PC-3 (cell line): ENCODE results near the gene DZANK1. TPM values are rescaled to one million over a fixed set of nuclear protein-coding genes. Genes with fewer than 3 reads are reported as not detected.
"Not testable (repeated sequence)": the region's sequence is repeated elsewhere in the genome, so short reads cannot be mapped to it uniquely, and the experiment has no call there.

ENCODE experiments used
- ATAC-seq: fragments of 200-7000 bp; cut with Tn5 transposase; 2 replicates; pipeline ENCODE4 v1.9.1; 2020; ENCODE audit warnings: mild to moderate bottlenecking, moderate library complexity
- BruUV-seq: library from RNA; stranded (reverse); fragments of 400-500 nt; replicated peaks from 2 replicates; lab custom pipeline; 2021; lab: Mats Ljungman, UMichigan
- CTCF ChIA-PET: fragments of 300-600 bp; sonication (Branson Sonifier 250); formaldehyde crosslinking; loops from one replicate; lab custom pipeline; 2022; ENCODE audit warnings: antibody characterized with exemption; lab: Charles Lee
- POLR2A ChIA-PET: fragments of 300-600 bp; sonication (Branson Sonifier 250); formaldehyde crosslinking; loops from one replicate; lab custom pipeline; 2022; ENCODE audit warnings: antibody characterized with exemption; ENCODE audit not compliant: unreplicated experiment; lab: Charles Lee
- DNase-seq: peaks from one replicate; pipeline ENCODE4 v3.0.0-alpha.2; 2015
- H2AFZ ChIP-seq: fragments of 300-600 bp; sonication (generic); 2 replicates; pipeline ENCODE4 v1.6.0; 2016; ENCODE audit warnings: antibody characterized with exemption, low read length
- H3F3A ChIP-seq: fragments of 300-600 bp; sonication (generic); one replicate; pipeline ENCODE4 v1.6.0; 2017; ENCODE audit warnings: antibody characterized with exemption, low read length, control low read depth, mild to moderate bottlenecking; ENCODE audit not compliant: unreplicated experiment
- H3K27ac ChIP-seq: fragments of 300-600 bp; sonication (generic); 2 replicates; pipeline ENCODE4 v1.5.1; 2016; ENCODE audit warnings: mild to moderate bottlenecking, low read length
- H3K27me3 ChIP-seq: fragments of 300-600 bp; sonication (generic); 2 replicates; pipeline ENCODE4 v1.6.1; 2016; ENCODE audit warnings: low read length, mixed read lengths
- H3K36me3 ChIP-seq: fragments of 300-600 bp; sonication (generic); 2 replicates; pipeline ENCODE4 v1.6.1; 2016; ENCODE audit warnings: low read depth, mixed run types, low read length, mixed read lengths
- H3K4me1 ChIP-seq: fragments of 300-600 bp; sonication (generic); 2 replicates; pipeline ENCODE4 v1.5.1; 2016; ENCODE audit warnings: low read length; ENCODE audit not compliant: insufficient read depth
- H3K4me2 ChIP-seq: fragments of 300-600 bp; sonication (generic); 2 replicates; pipeline ENCODE4 v1.6.0; 2016; ENCODE audit warnings: low read length
- H3K4me3 ChIP-seq: fragments of 300-600 bp; sonication (generic); 2 replicates; pipeline ENCODE4 v1.5.1; 2016; ENCODE audit warnings: mild to moderate bottlenecking, low read length, mixed read lengths
- H3K79me2 ChIP-seq: fragments of 300-600 bp; sonication (generic); 2 replicates; pipeline ENCODE4 v1.6.1; 2017; ENCODE audit warnings: low read length, mixed read lengths
- H3K9ac ChIP-seq: fragments of 300-600 bp; sonication (generic); 2 replicates; pipeline ENCODE4 v1.6.0; 2016; ENCODE audit warnings: mild to moderate bottlenecking, low read length
- H3K9me2 ChIP-seq: fragments of 300-600 bp; sonication (generic); replicated peaks from 2 replicates; pipeline ENCODE4 v1.6.1; 2016; ENCODE audit warnings: mixed run types, low read length, mixed read lengths
- H3K9me3 ChIP-seq: fragments of 300-600 bp; sonication (generic); 2 replicates; pipeline ENCODE4 v1.6.1; 2016; ENCODE audit warnings: low read length, mixed read lengths
- H4K20me1 ChIP-seq: fragments of 300-600 bp; sonication (generic); 2 replicates; pipeline ENCODE4 v1.6.1; 2016; ENCODE audit warnings: low read length, mixed read lengths
- EZH2 ChIP-seq: fragments of 300-600 bp; sonication (generic); IDR thresholded peaks from one replicate; pipeline ENCODE4 v1.6.1; 2017; ENCODE audit warnings: antibody characterized with exemption, mild to moderate bottlenecking, low read length; ENCODE audit not compliant: unreplicated experiment
- EZH2phosphoT487 ChIP-seq: fragments of 300-600 bp; sonication (generic); IDR thresholded peaks from 2 replicates; pipeline ENCODE4 v1.6.1; 2018; ENCODE audit warnings: mild to moderate bottlenecking, antibody characterized with exemption, low read length, borderline replicate concordance
- intact Hi-C: fragments of 100-400 bp; cut with micrococcal nuclease; formaldehyde crosslinking; loops from 2 replicates; pipeline ENCODE4 v1.9.0; 2023
- total RNA-seq: library from RNA; depleted of rRNA; stranded (reverse); fragments of >200 nt; gene quantifications from 2 replicates; pipeline ENCODE4 v1.2.3, GENCODE V29; 2014
- TF ChIP-seq, protein P1 (sequence below): fragments of 300-600 bp; sonication (generic); conservative IDR thresholded peaks from 2 replicates; pipeline ENCODE4 v1.5.1; 2017; ENCODE audit warnings: antibody characterized with exemption, low read depth, mild to moderate bottlenecking, low read length

DZANK1 gene
- total RNA-seq, 1 experiment from 2014 or later = 3.2 TPM

DNA sequence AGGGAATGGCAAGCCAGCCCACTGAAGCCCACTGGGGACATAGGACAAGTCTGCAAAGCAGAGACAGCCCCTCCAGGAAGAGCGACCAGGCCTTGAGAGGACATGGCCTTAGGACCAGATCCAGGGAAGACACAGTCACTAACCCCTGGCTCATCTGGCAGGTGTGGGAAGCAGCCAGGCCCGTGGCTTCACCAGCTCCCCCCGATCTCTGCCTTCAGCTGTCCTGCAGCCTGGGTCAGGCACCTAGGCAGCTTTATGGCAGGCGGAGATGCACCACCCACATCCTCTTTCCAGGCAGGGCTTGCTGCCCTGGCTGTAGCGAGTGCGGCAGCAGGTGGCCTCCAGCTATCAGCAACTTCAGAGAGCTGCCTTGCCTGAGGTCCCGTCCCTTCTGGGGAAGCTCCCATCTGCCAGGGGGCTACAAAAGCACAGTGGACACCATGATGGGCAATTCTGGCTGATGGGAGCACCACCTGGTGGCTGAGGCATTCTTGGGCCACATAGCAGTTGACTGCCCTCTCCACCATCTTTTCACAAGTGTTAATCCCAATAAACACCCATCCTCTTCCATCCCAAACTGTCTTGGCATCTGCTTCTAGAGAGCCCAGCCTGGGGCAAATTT, 85.8 kb downstream of the DZANK1 start:
- no peak for DNase-seq
- Histone ChIP-seq H2AFZ (no peak overlapping the region), H3K27me3 (no peaks in the 10 kb centered on the region), H3K36me3 (no peaks in the 10 kb centered on the region), H3K4me3 (no peak overlapping the region), H3K9ac (no peak overlapping the region), H4K20me1 (no peaks in the 10 kb centered on the region), H3K4me2 (no peak overlapping the region), H3K4me1 (peaks cover 6% of the 10 kb centered on the region; the same call in 1 of the 2 replicates), H3K9me2 (no peaks in the 10 kb centered on the region), H3K9me3 (no peaks in the 10 kb centered on the region), H3F3A (no peaks in the 10 kb centered on the region), H3K79me2 (no peaks in the 10 kb centered on the region), H3K27ac (no peak overlapping the region)
- TF ChIP-seq, protein P1, sequence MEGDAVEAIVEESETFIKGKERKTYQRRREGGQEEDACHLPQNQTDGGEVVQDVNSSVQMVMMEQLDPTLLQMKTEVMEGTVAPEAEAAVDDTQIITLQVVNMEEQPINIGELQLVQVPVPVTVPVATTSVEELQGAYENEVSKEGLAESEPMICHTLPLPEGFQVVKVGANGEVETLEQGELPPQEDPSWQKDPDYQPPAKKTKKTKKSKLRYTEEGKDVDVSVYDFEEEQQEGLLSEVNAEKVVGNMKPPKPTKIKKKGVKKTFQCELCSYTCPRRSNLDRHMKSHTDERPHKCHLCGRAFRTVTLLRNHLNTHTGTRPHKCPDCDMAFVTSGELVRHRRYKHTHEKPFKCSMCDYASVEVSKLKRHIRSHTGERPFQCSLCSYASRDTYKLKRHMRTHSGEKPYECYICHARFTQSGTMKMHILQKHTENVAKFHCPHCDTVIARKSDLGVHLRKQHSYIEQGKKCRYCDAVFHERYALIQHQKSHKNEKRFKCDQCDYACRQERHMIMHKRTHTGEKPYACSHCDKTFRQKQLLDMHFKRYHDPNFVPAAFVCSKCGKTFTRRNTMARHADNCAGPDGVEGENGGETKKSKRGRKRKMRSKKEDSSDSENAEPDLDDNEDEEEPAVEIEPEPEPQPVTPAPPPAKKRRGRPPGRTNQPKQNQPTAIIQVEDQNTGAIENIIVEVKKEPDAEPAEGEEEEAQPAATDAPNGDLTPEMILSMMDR = peak; percentile 51
- no peak for TF ChIP-seq EZH2phosphoT487
- CTCF ChIA-PET = no interaction called here
- POLR2A ChIA-PET = interaction anchor here (0.8 kb wide), 1 partner anchor 42 kb away, joined by 5 read pairs; no protein-coding TSS in a partner anchor
- no peak for ATAC-seq
- BruUV-seq = no TSS peak
- intact Hi-C loops = no loop called here

DNA sequence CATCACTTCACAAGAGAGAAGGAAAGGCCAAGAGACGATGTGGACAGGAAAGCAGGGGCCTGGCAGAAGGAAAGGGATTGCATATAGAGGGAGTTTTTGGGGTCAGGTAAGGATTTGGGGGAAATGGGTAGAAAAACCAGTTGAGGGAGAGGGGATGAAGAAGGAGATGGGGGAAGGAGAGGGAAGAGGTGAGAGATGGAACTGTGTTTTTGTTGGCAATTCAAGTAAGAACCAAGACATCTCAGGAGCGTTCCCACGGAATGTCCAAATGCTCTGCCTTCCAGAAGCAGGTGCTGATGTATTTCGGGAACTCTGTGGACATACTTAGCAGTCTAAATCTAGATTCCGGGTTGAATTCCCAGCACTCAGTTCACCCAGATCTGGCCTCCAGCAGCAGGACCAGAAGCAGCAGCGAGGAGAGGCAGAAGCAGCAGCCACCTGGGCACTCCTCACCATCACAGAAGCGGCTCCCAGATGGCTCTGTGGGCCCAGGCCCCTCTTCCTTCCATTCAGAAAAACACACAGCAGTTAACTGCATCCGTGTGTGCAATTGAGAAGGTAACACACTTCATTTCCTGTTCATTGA, 88.8 kb downstream of the DZANK1 start:
- BruUV-seq = no TSS peak
- Histone ChIP-seq H3K9me3 (no peaks in the 10 kb centered on the region), H3K27ac (no peak overlapping the region), H3F3A (no peaks in the 10 kb centered on the region), H3K4me2 (0 out of 2 replicates have a peak overlapping the region, but pooled peaks have one; percentile 6), H2AFZ (peak overlapping the region; percentile 60), H3K79me2 (no peaks in the 10 kb centered on the region), H3K4me3 (no peak overlapping the region), H3K4me1 (peaks cover 6% of the 10 kb centered on the region; the same call in 1 of the 2 replicates), H3K9me2 (no peaks in the 10 kb centered on the region), H4K20me1 (no peaks in the 10 kb centered on the region), H3K27me3 (no peaks in the 10 kb centered on the region), H3K9ac (no peak overlapping the region), H3K36me3 (no peaks in the 10 kb centered on the region)
- ChIA-PET POLR2A (no interaction called here), CTCF (no interaction called here)
- DNase-seq (no peak), ATAC-seq (no peak)
- intact Hi-C loops = no loop called here
- TF ChIP-seq, protein P1 = no peak
- no peak for TF ChIP-seq EZH2phosphoT487
- no peak for TF ChIP-seq EZH2

DNA sequence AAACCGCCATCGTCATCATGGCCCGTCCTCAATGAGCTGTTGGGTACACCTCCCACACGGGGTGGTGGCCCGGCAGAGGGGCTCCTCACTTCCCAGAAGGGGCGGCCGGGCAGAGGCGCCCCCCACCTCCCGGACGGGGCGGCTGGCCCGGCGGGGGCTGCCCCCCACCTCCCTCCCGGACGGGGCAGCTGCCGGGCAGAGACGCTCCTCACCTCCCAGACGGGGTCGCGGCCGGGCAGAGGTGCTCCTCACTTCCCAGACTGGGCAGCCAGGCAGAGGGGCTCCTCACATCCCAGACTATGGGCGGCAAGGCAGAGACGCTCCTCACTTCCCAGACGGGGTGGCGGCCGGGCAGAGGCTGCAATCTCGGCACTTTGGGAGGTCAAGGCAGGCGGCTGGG, 91.3 kb downstream of the DZANK1 start:
- H4K20me1 ChIP-seq = not testable (repeated sequence)

More for the DNA sequence above, 91.3 kb downstream of the DZANK1 start:
- H3F3A ChIP-seq, DNase-seq, H3K79me2 ChIP-seq, H3K4me3 ChIP-seq, H3K9me3 ChIP-seq, H3K27ac ChIP-seq, intact Hi-C loops, H3K9ac ChIP-seq, CTCF ChIA-PET, ATAC-seq, H2AFZ ChIP-seq, H3K27me3 ChIP-seq, H3K4me1 ChIP-seq, H3K36me3 ChIP-seq, POLR2A ChIA-PET, H3K9me2 ChIP-seq, BruUV-seq, H3K4me2 ChIP-seq: not testable (repeated sequence)
